ENCODE measurements around the gene KRTAP21-2.

Gene KRTAP21-2

DNA sequence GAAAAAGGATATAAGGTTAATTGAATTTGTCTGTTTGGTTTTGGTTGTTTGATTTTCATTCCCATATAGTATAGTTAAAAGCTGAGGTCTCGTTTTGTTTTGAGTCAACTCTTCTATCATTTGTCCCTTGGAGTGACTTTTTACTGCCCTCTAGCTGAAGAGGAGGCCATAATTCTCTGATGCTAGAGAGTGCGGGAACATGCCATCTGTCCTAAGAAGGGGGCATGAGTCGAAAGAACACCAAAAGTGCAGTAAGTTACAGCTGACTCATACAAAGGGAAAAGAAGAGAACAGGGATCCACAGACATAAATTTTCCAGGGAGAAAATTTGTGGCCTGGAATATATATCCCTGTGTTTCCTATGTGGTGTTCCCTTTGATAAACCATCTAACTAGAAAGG is 32.6 kb downstream of the KRTAP21-2 start:
- TF ChIP-seq, protein P1, sequence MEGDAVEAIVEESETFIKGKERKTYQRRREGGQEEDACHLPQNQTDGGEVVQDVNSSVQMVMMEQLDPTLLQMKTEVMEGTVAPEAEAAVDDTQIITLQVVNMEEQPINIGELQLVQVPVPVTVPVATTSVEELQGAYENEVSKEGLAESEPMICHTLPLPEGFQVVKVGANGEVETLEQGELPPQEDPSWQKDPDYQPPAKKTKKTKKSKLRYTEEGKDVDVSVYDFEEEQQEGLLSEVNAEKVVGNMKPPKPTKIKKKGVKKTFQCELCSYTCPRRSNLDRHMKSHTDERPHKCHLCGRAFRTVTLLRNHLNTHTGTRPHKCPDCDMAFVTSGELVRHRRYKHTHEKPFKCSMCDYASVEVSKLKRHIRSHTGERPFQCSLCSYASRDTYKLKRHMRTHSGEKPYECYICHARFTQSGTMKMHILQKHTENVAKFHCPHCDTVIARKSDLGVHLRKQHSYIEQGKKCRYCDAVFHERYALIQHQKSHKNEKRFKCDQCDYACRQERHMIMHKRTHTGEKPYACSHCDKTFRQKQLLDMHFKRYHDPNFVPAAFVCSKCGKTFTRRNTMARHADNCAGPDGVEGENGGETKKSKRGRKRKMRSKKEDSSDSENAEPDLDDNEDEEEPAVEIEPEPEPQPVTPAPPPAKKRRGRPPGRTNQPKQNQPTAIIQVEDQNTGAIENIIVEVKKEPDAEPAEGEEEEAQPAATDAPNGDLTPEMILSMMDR (conservative IDR thresholded peaks at IDR 0.05; ENCODE audit: low read length) = no peak
- no peak for DNase-seq (ENCODE audit: low read depth)
- no peak overlapping the region for H3K4me3 ChIP-seq (ENCODE audit: low read length)

DNA sequence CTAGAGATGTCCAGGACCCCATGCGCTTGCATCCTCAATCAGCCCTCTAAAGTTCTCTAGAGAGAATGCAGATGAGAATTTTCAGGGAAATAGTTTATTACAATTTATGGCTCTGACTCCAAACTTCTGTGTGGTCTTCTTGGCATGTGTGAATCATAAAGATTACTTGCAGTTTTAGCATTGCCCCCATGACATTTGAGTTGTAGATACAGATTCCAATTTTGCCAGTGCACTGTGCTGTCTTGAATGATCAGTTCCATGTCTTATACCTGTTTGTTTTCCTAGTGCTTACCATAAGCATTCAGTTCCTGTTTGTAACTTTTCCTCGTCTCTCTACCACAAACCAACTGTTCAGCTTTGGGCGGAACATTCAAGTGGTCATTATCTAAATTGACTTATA is 33.3 kb downstream of the KRTAP21-2 start:
- no peak for DNase-seq (ENCODE audit: low read depth)
- no peak overlapping the region for H3K4me3 ChIP-seq (ENCODE audit: low read length)
- TF ChIP-seq, protein P1 (conservative IDR thresholded peaks at IDR 0.05; ENCODE audit: low read length) = no peak

DNA sequence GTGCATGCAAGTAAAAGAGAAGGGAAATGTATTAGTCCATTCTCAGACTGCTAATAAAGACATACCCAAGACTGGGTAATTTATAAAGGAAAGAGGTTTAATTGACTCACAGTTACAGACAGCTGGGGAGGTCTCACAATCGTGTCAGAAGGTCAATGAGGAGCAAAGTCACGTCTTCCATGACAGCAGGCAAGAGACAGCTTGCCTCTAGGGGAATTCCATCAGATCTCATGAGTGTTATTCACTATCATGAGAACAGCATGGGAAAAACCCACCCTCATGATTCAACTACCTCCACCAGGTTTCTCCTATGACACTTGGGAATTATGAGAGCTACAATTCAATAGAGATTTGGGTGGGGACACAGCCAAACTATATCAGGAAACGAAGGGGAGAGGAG is 36.6 kb downstream of the KRTAP21-2 start:
- DNase-seq (ENCODE audit: low read depth) = no peak

DNA sequence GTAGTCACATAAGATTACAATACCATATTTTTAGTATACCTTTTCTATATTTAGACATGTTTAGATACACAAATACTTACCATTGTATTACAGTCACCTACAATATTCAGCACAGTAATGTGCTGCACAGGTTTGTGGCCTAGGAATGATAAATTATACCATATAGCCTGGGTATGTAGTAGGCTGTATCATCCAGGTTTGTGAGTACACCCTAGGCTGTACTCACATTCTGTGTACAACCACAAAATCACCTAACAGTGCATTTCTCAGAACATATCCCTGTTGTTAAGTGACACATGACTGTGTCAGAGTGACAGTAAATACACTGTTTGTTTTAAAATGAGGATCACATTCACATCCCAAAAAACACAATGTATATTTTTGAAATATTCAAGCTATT is 39.6 kb downstream of the KRTAP21-2 start:
- no peak for DNase-seq (ENCODE audit: low read depth)
- TF ChIP-seq, protein P1 (conservative IDR thresholded peaks at IDR 0.05; ENCODE audit: low read length) = no peak

More for the DNA sequence above, 36.6 kb downstream of the KRTAP21-2 start:
- H3K4me3 ChIP-seq (ENCODE audit: low read length) = no peak overlapping the region
- TF ChIP-seq, protein P1 (conservative IDR thresholded peaks at IDR 0.05; ENCODE audit: low read length) = no peak

More for the DNA sequence above, 39.6 kb downstream of the KRTAP21-2 start:
- no peak overlapping the region for H3K4me3 ChIP-seq (ENCODE audit: low read length)

All from AG10803 (cell line).